HL-60/S4 treated with phorbol 12-myristate 13-acetate at 8.2 ng/mL for 4 days and 3 days (cell line): ENCODE data around the gene CEMIP2.
"Not testable (repeated sequence)": the region's sequence is repeated elsewhere in the genome, so short reads cannot be mapped to it uniquely, and the experiment has no call there.

ENCODE experiments used
- in situ Hi-C: fragments of 300-500 bp; cut with MboI; formaldehyde crosslinking; loops from 2 replicates; pipeline ENCODE4 v1.15.0; 2022; ENCODE audit warnings: low sequenced_read_pairs

CEMIP2 gene

DNA sequence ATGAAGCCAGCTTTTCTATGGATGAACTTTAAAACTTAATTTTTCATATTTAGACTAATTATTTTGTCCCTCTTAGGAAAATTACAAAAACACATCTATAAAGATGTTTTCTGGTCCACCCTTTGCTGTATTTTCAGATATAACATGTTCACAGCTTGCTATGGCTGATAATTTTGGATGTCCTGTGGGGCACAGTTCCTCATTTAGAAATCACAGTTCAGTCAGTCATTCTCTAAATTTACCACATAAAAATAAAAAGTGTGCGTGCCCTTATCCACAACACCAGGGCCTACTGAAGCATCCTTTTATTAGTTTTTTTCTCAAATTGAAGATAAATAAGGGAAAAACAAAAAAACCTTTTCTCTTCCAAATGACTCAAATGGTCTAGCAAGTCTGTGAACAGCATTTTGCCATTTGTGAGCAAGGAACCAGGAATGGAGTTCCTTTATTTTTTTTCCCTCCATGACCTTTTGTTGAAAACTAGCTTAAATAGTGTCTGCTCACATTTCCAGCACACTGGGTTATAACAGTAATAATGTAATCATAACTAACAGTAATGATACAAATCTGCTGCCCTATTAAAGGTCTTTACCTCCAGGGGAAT lies 87.1 kb downstream of the CEMIP2 start:
- in situ Hi-C loops = no loop called here

DNA sequence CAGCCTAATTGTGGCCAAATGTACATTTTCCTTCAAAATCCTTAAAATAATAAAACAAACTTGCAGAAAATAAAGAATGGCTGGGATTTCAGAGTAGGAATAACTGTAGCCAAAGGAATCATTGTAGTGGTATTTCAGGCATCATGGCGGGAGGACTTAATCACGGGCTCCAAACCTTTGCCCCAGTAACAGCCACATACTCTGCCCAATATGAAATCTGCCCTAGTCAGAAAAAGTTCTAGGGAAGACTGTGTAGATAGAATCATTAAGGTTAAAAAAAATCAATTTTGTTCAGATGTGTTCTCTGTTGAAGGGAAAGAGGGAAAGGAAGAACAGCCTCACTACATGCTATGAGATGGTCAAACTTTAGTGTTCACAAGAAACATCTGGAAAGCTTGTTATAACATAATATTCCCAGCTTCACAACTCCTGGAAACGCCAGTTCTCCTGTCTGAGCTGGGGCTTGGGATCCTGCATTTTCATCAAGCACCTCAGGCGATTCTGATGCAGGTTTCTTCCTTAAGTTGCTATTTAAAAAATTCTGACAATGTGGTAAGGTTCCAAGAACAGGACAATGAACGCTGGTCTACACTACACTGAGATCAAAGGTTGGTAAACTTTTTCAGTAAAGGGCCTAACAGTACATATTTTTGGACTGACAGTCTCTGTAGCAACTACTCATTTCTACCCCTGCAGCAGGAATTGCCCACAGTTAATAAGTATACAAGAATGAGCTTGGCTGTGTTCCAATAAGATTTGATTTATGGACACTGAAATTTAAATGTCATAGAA lies 87.9 kb downstream of the CEMIP2 start:
- in situ Hi-C loops = no loop called here

DNA sequence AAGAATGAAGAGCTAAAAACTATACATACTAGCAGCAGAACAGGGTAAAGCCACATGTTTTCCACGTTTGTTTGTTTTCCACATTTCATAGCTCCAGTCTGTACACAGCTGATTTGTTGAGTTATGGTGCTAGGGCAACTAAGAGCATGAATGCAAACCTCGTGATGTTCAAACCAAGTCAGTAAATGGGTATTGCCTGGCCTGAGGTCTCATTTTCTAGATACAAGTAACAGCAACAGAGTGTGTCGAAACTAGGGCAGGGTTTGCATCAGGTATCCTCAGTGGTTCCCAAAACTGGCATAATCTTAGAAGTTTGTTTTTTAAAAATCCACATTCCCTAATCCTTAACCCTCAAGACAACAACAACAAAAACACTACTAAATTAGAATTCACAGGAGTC lies 89.3 kb downstream of the CEMIP2 start:
- in situ Hi-C loops = no loop called here

DNA sequence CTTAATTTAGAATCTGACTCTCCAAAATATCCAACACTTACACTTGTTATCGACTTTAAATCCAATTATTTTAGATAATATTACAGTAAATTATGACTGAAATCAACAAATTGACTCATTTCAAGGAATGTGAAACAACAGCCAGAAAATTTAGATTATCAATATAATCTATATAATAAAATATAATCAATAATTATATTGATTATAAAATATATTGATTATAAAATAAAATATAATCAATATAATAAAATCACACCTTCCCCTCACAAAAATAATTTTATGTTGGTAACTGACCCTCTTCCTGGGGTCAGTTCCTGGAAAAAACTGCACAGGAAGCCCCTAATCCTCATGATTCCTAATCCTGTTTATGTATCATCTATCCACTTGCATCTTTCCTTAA lies 91.1 kb downstream of the CEMIP2 start:
- in situ Hi-C loops = no loop called here

DNA sequence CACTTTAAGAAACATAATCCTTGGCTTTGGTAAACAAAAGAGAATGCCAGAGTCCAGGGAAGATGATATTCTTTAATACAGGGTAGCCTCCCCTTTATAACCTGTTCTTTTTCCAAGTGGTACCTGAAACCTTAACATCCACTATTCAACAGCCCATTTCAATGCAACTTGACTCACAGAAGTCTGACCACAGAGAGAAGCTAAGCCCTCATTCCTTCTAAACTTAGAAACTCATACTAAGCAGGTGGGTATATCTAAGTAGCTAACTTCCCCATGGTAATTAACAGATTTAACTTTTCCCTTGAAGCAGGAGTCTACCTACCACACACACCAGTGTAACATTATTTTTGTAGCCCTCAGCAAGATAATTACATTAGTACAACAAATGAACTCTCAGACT lies 91.9 kb downstream of the CEMIP2 start:
- in situ Hi-C loops = no loop called here

DNA sequence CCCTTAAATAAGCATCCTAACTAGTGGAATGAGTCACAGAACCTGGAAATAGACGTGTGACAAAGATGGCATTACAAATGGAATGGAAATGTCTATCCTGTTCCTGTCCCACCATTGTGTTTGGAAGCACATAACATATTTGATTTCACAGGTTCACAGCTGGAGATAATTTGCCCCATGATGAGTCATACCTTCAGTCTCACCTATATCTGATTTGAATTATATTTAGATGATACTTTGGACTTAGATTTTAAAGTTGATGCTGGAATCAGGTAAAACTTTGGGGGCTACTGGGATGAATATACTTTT lies 92.5 kb downstream of the CEMIP2 start:
- in situ Hi-C loops = no loop called here

DNA sequence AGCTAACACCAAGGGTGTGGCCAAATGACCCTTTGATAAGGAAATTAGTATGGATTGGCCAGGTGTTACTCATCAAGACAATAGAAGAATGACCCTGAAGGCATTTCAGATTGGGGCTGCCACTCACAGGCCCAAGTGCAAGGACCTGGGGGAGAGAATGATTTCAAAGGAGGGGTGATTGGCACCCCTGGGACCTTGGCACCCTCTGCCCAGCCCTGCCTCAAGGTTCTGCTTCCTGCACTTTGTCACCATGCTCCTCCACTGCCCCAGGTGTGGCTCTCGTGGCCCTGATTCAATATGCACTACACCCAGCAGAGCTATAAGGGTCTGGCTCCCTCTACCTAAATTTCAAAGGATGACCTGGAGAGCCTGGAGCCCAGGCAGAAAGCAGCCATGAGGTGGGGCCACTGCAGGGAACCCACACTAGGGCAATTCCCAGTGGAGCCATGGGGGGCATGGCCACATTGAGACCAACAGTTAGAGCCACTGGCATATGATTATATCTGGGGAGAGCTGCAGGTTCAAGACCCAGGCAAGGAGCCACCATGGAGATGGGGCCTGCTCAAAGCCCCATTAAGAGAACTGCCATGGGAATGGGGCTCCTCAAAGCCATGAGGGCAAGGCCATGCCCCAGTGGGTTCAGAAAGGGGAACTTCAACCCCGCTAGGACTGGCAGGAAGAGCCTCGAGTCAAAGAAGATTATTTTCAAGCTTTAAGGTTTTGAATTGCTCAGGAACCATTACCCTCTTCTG lies 93.0 kb downstream of the CEMIP2 start:
- in situ Hi-C loops = no loop called here

DNA sequence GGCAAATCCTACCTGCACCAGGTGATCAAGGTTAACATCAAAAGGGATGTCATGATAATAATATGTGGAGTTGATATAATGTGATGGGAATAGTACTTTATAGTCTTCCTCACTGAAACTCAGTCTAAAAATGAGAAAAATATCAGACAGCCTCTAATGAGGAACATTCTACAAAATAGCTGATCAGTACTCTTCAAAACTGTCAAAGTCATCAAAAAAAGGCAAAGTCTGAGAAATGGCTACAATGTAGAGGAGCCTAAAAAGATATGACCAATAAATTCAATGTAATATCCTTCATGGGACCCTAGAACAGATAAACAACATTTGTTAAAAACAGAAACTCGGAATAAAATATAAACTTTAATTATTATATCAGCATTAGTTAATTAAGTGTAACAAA lies 95.7 kb downstream of the CEMIP2 start:
- in situ Hi-C loops = no loop called here

DNA sequence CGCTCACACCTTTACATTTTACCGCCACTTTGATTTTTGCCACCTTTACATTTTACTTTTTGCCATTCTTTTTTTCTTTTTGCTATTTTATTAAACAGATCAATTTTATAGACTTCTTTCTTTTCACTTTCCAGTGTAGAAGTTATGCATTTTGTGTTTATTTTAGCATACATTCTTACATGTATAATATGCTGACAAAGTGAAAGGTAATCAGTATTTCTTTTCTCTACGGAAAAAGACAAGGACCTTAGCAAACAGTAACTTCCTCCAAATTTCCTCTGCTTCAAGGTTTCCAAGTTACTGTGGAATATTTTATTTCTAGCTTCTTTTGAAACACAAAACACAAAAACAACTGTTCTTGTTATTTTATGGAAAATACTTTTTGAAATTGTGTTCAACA lies 97.0 kb downstream of the CEMIP2 start:
- in situ Hi-C loops = no loop called here

DNA sequence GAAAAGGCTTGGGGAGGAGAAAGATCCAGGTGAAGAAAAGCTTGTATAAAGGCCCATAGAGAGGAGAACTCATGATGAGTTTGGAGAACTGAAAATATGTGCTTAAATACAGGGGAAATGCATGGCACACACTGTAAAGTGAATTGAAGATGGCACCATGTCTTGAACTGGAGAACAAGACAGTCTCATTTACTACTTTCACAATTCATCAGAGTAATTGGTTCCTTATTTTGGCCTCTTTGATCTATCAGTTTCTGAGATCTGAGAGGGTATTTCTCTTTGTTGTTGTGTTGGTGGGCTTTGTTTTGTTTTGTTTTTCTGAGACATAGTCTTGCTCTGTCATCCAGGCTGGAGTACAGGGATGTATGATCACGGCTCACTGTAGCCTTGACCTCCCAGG lies 98.2 kb downstream of the CEMIP2 start:
- in situ Hi-C loops = no loop called here

DNA sequence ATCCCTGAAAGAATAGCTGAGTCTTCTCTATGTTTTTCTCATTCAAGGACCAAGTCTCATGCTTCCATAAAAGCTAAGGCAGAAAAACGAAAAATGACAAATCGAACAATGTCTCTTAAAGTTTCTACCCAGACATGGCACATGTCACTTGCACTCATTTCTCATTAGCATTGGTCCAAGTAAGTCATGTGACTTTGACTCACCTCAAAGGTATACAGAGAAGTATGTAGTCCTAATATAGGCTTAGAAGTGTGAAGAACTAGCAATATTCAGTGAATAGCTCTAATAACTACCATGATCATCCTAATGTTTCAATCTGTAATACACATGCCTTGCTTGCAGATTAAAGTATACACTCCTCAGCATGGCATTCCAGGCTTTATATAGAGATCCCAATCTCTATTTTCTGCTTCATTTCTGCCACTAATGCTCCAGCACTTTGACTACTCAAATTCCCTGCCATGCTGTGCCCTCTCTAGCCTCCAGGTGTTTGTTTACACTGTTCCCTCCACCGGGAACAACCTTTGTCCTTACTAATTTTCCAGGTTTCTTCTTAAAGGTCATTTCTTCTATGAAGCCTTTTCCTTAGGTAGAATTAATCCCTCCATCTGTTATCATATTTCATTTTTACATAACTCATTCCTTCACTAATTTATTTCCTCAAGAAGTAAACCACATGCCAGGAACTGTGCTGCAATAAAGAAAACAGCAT lies 98.9 kb downstream of the CEMIP2 start:
- in situ Hi-C loops = no loop called here

DNA sequence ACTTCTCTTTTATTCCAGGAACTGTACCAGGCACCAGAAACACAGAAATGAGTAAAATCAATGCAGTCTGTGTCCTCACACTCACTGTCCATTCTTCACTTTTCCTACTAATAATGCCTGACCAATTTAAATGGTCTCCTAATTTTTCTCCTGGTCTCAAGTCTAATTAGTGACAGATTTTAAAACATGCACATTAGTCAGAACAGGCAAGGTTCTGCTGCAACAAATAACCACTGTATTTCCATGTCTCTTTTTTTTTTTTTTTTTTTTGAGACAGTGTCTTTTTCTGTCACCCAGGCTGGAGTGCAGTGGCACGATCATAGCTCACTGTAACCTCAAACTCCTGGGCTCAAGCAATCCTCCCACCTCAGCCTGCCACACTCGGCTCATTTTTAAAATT lies 99.6 kb downstream of the CEMIP2 start:
- in situ Hi-C loops = no loop called here

DNA sequence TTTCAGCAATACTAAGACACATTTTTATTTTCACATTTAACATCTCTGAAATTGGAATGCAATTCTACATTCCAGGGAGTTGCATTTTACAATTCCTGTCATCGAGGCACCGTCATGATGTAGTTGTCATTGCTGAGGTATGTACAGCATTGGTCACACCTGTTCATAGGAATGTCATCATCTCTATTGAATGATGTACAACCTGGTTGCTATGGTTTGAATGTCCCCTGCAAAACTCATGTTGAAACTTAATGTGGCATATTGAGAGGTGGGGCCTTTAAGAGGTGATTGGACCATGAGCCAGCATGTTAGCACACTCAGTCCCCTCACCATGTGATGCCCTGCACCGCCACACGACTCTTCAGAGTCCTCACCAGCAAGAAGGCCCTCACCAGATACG lies 103.1 kb downstream of the CEMIP2 start:
- in situ Hi-C loops = no loop called here

DNA sequence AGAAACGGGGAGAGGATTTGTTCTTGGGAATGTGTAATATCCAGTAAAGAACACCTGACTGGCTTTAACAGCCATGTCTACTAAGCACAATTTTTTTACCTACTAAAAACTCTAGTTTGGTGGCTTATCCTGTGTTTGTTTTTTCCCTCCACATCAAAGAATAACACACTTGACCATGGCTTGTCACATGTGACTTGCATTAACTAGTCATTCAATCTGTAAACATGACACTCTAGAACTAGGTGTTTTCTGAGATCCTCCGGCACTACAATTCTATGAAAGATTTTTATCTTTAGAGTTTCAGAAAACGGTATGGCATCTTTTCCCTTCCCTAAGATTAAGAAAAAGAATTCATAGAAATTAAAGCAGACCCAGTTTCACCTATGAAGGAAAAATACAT lies 103.7 kb downstream of the CEMIP2 start:
- in situ Hi-C loops = no loop called here

DNA sequence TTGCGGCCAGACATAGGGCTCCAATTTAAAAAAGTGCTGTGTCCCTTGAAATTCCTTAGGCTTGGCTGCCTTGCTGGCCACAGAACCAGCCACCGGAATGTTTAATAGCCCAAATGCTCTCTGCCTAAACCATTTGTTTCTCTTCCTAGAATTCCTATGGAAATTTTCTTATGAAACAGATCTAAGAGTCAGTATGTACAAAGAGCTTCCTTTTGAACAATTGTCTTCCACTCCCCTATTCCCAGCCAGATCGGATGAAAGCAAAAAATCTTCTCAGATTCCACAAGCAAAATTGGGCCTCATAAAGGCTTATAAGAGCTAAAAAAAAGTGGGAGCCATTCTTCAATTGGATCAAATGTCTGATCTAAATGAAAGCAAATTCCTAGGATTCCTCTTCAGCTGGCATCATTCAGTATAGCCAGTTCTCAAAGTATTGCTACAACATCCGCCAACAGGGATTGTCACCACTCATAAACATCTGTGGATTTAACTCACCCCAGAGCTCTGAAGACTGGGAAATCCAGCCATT lies 104.3 kb downstream of the CEMIP2 start:
- in situ Hi-C loops = no loop called here

DNA sequence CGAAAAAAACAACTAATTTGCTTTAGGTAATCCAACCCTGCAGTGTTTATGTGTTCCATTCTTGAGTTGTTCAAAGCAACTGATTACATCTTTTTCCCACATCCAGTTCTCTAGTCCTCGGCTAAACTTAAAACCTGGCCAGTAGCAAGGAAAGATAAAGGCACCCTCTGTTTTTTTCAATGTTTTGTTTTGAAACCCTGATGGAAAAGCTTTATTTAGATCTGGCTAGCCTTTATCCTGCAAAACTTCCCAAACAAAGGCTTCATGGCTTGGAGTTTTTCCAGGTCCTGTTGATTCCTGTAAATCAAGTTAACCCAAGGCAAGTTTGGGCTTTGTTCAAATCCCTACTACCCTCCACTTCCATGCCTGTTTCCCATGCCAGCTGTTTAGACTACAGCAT lies 105.1 kb downstream of the CEMIP2 start:
- in situ Hi-C loops = no loop called here

DNA sequence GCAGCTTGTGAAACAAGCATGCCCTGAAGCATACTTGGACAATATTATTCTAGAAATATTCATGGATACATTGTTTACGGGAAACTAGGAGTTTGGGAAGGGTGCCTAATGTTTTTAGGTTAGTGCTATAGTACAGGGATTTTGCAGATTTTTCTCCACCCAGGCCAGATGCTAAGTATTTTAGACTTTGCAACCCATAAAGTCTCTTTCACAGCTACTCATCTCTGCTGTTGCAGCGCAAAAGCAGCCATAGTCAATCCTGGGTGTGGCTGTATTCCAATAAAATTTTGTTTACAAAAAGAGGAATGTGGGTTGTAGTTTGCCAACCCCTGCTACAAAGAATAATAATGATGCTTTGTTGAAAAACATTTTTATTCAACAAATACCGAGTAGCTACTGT lies 106.2 kb downstream of the CEMIP2 start:
- in situ Hi-C loops = no loop called here

DNA sequence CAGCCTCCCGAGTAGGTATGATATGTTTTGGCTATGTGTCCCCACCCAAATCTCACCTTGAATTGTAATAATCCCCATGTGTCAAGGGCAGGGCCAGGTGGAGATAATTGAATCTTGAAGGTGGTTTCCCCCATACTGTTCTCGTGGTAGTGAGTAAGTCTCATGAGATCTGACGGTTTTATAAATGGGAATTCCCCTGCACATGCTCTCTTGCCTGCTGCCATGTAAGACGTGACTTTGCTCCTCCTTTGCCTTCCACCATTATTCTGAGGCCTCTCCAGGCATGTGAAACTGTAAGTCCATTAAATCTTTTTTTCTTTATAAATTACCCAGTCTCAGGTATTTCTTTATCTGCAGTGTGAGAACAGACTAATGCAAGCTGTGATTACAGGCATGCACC lies 111.0 kb downstream of the CEMIP2 start:
- in situ Hi-C loops = not testable (repeated sequence)

DNA sequence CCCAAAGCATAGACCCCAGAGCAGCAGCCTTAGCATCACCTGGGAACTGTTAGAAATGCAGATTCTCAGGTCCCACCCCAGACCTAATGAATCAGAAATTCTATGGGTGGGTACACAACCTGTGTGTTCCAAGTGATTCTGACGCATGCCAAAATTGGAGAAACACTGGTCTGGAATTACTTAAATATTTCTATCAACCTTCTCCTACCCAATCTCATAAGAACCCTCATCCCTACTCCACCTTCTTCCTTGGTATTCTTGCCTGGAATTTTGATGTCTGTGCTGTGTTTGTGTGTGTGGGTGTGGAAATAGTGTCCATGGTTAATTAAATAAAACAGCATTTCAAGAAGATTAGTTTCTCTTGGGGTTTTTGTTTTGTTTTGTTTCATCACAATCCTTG lies 111.8 kb downstream of the CEMIP2 start:
- in situ Hi-C loops = no loop called here

DNA sequence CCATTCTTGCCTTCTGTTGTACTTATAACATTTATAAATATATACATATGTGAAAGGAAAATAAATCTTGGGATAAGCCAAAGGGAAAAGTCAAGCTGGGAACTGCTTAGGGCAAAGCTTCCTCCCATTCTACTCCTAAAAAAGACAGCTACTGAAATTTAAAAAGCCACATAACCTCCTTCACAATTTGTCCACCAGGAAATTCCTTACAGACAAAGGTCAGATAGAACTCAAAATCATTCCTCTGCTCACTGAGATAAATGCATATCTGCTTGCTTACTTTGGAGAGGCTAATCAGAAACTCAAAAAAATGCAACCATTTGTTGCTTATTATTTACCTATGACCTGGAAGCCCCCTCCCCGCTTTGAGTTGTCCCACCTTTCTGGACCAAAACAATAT lies 112.5 kb downstream of the CEMIP2 start:
- in situ Hi-C loops = no loop called here

DNA sequence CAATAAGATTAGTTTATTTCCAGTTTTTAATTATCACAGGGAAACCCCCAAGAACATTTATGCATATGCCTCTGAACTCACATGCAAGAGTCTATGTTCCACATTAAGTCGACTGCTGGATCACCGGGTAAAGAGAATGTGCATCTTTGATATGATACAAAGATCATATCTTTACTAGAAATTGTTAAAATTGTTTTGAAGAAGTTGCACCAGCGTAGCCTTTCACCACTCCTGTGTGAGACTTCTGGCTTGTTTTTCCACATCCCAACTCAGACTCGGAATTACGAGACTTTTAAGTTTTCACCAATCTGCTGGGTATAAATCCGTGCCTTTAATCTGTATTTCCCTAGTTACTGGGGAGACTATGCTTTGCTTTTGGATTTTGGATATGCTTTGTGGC lies 113.2 kb downstream of the CEMIP2 start:
- in situ Hi-C loops = no loop called here
